Measurements from ENCODE around the gene TTR.

DNA sequence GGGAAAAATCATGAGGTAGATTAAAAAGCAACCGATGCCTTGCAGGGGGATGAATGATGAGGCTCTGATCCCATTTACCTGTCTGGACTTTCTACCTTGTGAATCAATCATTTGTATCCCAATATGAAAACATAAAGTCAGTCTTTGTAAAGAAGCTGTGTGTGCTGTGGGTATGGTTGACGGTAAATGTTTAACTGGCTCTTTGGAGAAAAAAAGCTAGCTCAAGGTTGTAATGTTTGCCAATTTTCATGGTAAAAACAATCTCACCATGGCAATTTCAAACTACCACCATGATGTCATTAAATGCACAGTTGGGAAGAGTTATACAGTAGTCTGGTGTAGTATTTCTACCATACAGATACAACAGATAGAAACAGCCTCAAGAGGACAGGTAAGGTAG lies 14.6 kb downstream of the TTR start:
- TF ChIP-seq CTCF (conservative IDR thresholded peaks at IDR 0.05) (no peak), ZFX (IDR thresholded peaks at IDR 0.05) (no peak)
